GM04503 (cell line): ENCODE results near the gene ZFTA.
"Not testable (repeated sequence)": the region's sequence is repeated elsewhere in the genome, so short reads cannot be mapped to it uniquely, and the experiment has no call there.

ENCODE experiments used
- DNase-seq: peaks from one replicate; pipeline ENCODE4 v3.0.0-alpha.2; 2012; ENCODE audit warnings: low read depth

ZFTA gene

DNA sequence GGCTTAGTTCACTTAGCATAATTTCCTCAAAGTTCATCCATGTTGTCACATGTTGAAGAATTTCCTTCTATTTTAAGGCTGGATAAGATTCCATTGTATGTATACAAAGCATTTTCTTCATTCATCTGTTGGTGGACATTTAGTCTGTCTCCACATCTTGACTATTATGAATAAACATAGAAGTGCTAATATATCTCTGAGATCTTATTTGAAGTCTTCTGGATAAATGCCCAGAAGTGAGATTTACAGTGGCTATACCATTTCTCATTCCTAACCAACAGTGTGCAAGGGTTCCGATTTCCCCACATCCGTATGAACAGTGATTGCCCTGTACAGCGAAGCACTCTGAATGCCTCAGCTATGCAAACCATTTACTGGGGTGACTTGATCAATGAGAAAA, 6.6 kb upstream of the ZFTA start:
- DNase-seq = no peak

DNA sequence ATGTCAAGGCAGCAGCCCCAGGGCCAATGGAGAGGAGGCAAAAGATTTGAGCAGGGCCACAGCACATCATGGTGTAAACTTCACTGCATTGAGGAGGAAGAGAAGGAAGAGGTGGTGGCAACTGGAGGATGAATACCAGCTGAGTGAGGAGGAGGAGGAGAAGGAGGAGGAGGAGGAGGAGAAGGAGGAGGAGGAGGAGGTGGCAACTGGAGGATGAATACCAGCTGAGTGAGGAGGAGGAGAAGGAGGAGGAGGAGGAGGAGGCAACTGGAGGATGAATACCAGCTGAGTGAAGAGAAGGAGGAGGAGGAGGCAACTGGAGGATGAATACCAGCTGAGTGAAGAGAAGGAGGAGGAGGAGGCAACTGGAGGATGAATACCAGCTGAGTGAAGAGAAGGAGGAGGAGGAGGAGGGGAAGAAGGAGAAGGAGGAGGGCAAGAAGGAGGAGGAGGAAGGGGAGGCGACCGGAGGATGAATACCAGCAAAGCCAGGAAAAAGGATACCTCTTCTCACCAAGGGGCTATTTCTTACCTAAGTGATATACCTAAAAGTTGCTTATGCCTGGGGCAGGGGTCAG, 3.3 kb upstream of the ZFTA start:
- not testable (repeated sequence) for DNase-seq

DNA sequence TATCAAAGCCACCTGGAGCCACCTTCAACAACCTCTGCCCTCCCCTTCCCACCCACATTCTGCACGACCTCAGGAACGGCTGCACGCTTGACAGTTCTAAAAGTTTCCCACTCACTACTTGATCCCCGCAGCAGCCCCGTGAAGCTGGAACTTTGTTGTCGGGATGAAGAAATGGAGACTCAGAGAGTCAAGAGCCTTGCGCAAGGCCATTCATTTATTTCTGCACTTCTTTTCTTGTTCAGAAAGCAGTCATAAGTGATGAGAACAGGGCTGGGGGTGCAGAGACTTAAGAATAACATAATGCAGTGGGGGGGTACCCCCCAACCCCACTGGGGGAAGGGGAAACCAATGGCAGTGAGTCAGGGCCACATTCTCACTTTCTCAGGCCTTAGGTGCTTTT, 2.2 kb upstream of the ZFTA start:
- DNase-seq = no peak

DNA sequence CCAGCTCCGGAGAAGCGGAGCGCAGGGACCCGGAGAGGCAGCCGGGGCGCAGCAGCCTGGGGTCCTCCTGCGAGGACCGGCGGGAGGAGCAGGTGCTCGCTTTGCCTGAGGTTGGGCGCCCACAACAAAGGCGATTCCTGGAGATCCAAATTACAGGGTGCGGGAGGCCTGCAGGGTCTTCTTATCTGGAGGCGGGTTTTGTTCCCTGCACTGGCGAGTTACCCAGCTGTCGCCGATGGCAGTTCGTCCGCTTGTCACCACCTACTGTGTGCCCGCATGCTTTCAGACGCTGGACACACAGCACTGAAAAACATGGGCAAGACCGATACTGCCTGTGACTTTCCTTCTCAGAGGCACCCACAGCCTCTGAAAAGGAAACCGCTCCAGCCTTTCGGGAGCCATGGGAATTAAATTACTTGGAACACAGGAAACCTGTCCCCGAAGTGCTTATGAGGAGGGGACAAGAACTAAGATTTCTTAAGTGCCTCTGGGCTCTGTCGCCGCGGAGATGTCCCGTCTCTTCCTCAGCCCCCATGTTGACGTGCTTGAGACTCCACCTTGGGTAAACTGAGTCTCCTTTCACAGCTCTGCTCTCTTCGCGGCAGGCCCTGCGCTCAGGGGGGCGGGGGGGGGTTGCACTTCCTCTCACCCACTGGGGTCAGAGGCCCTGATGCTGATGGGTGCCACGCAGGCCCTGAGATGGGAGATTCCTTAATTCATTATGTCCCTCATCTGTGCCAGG, 1.3 kb upstream of the ZFTA start:
- DNase-seq = no peak

DNA sequence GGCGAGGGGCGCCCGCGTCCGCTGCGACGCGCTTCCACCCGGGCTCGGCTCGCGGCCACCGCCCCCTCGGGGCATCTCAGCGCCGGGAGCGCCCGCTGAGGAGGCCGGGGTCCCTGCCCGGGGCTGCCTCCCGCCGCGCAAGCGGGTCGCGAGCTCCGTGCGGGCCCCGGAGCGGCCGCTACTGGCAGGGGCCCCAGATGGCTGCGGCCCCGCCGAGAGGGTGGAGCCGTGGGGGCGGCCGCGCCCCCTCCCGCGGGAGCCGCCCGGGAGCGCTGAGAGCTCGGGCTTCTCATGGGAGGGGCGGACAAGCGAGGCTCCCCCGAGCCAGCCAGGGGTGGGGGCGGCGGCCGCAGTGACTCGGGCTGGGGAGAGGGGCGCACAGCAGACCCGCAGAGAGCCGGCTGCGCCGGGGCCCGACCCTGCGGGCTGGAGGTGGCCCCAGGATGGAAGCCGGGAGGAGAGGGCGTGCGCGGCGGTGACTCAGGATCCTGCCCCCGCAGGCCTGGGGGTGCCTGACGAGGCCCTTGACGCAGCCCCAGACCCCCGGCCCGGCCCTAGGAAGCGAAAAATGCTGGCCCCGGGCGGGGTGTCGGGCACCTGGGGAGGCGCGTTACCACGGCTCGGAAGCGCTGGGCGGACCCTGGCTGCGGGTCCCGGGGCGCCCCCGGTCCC, 603 bp upstream of the ZFTA start:
- DNase-seq = no peak

DNA sequence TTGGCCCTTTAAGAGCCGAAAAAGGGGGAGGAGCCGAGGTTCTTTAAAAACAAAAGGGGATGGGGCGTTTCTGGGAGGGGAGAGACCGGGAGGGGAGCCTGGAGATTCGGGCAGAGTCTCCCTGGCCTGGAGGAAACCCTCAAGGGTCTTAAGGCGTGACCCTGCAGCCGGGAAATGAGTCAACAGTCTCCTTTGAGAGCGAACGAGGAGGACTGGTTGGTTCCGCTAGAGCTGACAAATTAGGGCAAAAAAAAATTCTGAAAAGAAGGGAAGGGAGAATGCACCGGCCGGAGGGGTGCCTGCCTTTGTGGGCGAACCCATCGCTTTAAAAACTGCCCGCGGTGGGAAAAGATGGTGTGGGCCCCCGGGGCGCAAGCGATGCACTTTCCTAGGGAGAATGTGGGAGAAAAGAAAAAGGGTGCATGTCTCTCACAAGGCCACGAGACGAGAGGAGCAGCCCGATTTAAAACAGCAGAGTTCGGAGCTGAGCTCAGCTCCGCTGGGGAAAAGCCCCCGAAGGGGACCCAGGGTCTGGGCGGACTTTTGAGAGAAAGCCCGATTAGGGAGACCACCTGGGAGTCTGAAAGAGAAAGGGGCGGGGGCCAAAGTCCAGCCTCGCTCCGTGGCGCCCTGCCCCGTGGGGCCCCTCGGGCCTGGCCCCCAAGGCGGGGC, 874 bp downstream of the ZFTA start:
- DNase-seq = peak; percentile 12

DNA sequence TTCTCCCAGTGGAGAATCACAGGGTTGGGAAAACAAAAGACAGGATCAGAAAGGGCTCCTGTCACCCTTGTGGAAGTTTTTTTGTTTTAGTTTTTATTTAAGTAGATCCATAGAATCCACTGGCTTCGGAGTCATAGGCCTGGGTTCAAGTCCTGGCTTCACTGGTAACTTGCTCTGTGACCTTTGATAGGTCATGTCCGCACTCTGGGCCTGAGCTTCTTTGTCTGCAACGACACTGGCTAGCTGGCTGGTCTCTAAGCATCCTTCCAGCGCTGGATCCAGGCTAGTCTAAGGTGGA, 1.4 kb downstream of the ZFTA start:
- no peak for DNase-seq

DNA sequence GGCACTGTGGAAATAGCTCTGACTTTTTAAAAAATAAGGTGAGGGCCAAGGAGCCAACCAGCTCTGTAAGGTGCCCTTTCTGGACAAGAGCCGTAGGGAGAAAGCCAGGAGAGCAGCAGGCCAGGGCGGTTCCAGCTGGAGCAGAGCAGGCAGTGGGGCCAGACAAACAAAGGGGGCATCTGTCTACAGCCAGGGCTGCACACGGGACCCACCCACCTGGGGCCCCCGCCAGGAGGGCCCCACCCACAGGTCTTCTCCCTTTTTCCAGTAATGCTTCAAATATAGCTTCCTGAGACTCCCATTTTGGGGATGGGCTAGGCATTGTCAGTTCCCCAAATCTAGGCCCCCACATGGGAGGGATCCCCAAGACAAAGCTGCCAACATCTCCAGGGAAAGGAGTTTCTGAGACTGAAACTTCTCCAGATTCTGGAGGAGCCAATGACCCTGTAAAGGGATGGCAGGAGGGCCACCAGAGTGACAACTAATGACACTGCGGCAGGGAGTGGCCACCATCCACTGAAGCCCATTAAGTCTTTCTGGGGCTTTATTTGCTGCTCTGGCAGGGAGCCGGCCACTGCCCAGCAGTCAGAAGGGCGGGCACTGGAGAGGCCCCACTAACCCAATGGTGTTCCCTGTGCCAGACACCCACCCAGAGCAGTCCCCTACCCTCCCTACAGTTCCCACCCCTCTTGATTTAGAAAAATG, 1.9 kb downstream of the ZFTA start:
- no peak for DNase-seq

DNA sequence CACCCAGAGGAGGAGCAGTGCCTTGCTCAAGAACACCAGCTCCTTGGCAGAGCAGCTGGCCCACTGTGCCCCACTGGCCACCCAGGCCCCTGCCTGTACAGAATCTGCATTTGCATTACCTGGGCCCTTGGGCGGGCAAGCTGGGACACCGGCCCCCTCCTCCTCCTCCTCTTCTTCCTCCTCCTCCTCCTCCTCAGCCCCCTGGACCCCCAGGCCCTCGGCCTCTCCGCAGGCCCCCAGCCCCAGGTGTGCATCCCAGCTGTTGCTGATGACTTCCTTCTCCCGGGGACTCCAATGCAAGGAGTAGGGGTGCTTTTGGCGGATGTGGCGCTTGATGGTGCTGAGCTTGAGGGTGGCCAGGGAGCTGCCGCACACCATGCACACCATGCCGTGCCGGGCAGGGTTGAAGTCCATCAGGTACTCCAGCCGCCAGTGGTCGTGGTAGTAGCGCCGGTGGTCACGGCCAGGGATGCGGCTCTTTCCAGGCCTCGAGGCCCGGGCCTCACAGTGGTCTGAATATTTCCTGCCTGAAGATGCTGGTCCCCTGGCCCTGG, 2.8 kb downstream of the ZFTA start:
- no peak for DNase-seq

DNA sequence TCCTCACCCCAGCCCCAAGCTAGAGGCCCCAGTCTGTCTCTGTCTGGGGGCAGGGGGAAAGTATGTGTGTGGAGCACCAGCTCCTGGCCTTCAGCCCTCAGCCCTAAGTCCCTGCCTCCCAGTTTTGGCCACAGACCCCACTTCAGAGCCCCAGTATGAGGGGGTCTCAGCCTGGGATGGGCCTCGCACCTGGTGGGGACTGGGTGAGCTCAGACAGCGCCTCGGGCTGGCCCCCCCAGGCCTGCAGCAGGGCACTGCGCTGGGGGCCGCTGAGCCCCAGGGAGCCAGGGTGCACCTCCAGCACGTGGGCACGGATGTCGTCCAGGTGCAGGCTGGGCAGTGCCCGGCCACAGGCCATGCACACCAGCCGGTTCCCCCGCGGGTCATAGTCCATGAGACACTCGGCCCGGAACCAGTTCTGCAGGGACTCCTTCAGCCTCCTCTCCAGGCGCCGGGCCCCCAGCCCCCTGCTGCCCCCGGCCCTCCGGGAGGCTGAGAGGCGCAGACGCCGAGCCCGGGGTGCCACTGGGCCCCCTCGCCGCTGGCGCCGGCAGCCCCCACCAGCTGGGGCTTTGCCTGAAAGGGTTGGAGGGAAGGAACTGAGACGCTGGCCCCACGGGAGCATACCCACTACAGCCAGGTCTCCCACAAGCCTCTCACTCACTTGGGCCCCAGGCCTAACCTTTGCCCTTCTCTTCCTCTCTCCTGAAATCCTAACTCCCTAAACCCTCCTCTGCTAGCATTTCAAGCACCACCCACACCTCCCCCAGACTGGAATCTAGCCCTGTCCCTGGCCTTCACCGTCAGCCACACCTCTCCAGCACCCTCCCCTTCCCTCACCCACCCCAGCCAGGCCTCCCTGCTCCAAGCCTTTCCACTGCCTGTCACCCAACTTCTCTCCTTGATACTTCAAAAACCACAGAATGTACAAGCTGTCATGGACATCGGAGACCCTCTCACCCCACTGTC, 3.6 kb downstream of the ZFTA start:
- DNase-seq = no peak

DNA sequence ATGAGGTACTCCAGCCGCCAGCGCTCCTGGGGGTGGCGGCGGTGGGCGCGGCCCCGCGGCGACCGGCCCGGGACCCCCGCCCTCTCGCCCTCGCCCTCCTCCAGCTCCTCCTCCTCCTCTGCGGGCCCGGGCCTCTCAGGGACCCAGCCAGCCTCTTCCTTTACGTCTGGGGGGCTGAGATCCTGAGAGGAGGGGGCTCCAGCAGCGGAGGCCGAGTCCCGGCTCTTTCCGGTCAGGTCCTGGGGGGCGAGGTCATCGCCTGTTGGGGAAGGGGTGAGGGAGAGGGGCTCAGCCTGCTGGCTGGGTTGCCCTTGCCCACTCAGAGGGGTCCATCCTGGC, 4.3 kb downstream of the ZFTA start:
- DNase-seq = no peak

DNA sequence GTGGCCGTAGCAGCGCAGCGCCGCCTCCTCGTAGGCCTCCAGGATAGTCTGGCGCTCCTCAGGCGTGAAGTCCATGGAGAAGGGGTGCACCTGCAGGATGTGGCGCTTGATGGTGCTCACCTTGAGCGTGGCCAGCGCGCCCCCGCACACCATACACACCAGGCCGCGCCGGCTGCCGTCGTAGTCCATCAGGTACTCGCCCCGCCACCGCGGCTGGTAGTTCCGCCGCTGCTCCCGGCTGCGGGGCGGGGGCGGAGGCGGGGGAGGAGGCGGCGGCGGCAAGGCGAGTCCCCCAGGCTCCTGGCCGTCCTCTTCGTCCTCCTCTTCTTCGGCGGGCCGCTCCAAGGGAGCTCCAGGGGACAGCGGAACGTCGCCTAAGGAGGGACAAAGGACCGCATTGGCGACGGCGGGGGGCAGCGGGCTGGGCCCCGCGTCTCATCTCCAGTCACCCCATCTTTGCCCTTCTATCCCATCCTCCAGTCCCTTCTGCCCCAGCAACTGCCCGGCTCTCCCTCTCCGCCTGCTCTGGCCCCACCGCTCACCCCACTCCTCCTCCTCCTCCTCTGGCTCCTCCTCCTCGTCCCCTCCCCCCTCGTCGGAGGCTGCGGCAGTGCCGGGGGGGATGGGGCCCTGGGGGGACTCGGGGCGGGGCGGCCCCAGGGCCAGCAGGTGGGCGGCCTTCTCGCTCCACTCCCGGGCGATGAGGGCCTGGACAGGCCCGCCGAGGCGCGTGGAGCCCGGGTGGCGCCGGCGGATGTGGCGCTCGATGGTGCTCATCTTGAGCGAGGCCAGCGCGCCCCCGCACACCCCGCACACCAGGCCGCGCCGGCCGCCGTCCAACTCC, 4.9 kb downstream of the ZFTA start:
- no peak for DNase-seq

DNA sequence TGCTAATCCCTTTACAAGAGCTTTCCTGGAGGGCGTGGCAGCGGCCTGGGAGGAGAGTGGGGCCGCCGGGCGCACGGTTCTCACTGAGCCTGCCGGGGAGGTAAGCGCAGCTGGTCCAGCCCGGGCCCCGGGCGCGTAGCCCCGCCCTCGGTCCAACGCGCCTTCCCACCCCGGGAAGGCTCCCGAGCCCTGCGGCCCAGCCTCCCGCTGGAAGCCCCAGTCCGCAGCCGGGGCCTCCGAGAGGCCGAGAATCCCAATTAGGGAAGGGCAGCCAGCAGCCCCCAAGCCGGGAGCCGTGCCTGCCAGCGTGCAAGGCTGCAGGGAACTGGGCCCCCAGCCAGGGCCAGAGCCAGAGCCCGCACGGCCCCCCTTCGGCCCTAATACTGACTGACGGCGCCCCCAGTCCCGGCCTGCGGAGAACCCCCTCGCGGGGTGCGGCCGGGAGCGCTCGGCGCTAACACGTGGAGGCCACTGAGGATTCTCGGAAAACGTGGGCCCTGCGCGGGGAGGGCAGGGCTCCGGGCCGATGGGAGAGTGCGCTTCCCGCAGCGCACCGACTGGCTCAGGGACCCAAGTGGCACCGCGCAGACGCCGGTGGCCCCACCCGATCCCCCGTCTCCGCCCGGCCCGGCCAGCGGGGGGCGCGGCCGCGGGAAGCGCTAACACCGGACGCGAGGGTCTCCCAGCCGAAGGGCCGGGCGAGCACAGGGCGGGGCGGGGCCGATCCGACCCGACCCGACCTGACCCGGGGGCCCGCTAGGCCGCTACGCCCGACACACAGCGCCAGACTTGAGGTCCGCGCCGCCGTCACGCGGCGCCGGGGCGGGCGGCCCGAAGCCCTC, 5.7 kb downstream of the ZFTA start:
- DNase-seq = no peak

DNA sequence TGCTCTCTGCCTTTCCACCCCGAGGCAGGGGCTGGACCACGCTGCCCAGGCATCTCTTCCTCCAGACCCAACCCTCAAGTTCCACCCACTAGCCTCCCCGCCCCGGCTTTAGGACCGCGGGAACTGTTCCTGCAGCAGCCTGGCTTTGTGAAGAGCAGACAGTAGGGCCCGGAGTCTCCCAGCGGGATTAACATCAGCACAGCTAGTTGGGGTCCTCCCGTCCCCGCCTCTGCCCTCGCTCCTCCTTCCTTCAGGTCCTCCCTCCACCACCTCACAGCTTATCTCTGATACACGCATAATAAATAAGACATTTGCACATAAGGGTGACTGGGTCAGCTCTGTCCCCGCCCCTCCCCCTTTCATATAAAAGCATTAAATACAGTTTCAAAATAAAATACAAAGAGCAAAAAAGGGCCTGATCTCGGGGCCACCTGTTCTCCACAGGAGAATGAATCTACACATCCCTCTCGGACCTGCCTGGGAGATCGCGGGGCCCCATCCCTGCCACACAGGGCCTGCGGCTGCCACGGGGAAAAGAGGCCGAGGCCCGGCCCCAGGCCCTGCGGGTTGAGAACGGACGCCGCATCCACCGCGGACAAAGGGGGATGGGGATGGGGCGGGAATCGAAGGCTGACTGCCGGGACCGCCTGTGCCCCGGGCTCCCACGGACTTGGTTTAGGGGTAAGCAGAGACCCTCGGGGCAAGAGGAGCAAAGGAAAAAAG, 6.5 kb downstream of the ZFTA start:
- no peak for DNase-seq

DNA sequence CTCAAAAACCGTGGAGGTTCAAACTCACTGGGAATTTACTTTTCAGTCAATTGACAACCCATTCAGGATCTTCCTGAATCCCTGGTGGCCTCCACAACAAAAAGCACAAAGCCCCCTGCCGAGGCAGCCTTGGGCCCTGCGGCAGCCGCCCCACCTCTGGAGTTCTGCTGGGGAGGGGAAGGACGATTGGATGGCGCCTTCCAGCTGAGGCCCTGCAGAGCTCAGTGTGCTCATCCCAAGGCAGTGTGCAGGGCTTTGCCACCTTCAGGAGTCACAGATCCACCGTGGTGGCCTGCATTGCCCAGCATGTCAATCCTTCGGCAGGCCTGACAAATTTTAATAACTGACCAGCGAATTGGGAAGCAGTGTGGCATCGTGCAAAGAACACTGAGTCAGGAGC, 7.4 kb downstream of the ZFTA start:
- DNase-seq = no peak

DNA sequence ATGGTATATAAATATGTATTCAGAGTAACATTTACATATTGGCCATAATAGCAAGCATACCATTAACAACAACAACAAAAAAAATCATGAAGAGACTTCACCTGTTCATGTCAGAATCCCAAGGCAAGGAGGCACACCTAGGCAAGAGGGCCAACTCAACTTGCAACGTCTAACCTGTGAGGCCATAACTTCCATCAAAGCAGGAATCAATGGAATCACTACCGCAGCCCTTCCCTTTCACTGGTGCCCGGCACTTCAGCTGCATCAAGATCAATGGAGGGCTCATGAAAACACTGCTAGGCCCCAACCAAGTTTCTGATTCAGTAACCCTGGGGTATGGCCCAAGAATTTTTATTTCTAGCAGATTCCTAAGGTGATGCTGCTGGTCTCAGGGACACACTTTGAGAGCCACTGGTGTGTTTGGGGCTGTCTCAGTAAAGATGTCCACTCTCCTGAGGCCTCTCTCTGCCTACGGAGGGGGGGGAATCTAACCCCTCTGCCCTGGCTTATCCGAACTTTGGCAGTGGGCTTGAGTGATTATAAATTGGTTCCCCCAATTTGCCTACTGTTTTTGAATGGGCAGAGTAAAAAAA, 8.0 kb downstream of the ZFTA start:
- no peak for DNase-seq

DNA sequence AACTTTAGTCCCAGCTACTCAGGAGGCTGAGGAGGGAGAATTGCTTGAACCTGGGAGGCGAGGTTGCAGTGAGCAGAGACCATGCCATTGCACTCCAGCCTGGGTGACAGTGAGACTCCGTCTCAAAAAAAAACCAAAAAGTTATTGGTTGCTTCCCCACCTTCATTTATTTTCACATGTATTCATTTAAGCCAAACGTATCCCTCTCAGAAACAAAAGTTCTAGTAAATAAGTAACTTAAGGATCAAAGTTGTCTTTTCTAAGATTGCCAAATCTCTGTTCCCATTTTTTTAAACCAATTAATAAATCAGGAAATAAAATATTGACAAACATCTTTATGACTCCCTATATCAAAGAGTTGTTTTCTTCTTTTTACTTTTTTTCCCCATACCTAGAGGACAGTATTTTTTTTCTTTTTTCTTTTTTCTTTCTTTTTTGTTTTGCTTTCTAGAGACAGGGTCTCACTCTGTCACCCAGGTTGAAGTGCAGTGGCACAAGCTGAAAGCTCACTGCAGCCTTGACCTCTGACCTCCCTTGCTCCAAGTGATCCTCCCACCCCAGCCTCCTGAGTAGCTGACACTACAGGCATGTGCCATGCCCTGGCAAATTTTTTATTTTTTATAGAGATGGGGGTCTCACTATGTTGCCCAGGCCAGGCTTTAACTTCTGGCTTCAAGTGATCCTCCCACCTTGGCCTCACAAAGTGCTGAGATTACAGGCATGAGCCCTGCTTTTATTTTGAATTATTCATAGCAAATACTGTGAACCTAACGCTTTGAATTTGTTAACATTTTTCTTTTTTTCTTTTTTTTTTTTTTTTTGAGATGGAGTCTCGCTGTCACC, 11.4 kb downstream of the ZFTA start:
- no peak for DNase-seq
